NB4 (cell line): ENCODE results near the gene CIT.

Experiments used
- CTCF ChIP-seq: IDR thresholded peaks from one replicate; pipeline ENCODE4 v1.5.1; 2012; ENCODE audit warnings: low read depth, low read length
- MAX ChIP-seq: IDR thresholded peaks from 2 replicates; pipeline ENCODE4 v1.6.1; 2011; ENCODE audit warnings: low read depth, low read length
- MYC ChIP-seq: IDR thresholded peaks from 2 replicates; pipeline ENCODE4 v1.6.1; 2011; ENCODE audit warnings: low read depth, low read length
- POLR2A ChIP-seq: IDR thresholded peaks from 2 replicates; pipeline ENCODE4 v1.6.1; 2011; ENCODE audit warnings: mild to moderate bottlenecking; ENCODE audit not compliant: insufficient read length; ENCODE audit errors: extremely low read depth

- TF ChIP-seq CTCF, result no peak
- TF ChIP-seq POLR2A, result no peak
- TF ChIP-seq MAX, result no peak
- TF ChIP-seq MYC, result no peak
Measured at GRCh38 chr12:119883237-119883636, 6.1 kb upstream of the CIT start.
